Transverse colon (tissue), 4 donors: ENCODE data around the gene MRPL27.

Source experiments
- CTCF ChIP-seq, 5 experiments: fragments of 200-600 bp in 3 of 5; fragments of 450-650 bp in 2 of 5; sonication (generic) in 3 of 5; IDR thresholded peaks; 1 replicate in 2 of 5; 2 replicates in 3 of 5; pipeline ENCODE4 v1.5.1; 2016 to 2017; ENCODE audit warnings: antibody characterized with exemption in 5 of 5, inconsistent platforms in 3 of 5, mild to moderate bottlenecking in 2 of 5, moderate library complexity in 1 of 5
- EP300 ChIP-seq: sonication (generic); formaldehyde crosslinking; IDR thresholded peaks from one replicate; pipeline ENCODE4 v1.6.1; 2017; ENCODE audit warnings: antibody characterized with exemption, low read depth
- POLR2A ChIP-seq: fragments of 450-650 bp; IDR thresholded peaks from one replicate; pipeline ENCODE4 v1.6.1; 2016; ENCODE audit warnings: antibody characterized with exemption, mild to moderate bottlenecking, moderate library complexity
- POLR2AphosphoS5 ChIP-seq, 3 donors: sonication (generic); formaldehyde crosslinking; IDR thresholded peaks; one replicate each; pipeline ENCODE4 v1.6.1; 2016; ENCODE audit warnings: antibody characterized with exemption in 3 of 3

- TF ChIP-seq CTCF (IDR thresholded peaks at IDR 0.05) (no peak), EP300 (no peak), POLR2A (no peak), POLR2AphosphoS5 (IDR thresholded peaks at IDR 0.05) (no peak)
Observed at GRCh38 chr17:50354776-50355175, 18.2 kb downstream of the MRPL27 start.
